DND-41 (cell line): ENCODE data around the gene PAK2.

ENCODE experiments used
- EZH2 ChIP-seq: IDR thresholded peaks from 3 replicates; pipeline ENCODE4 v1.6.1; 2012; ENCODE audit warnings: borderline replicate concordance, low read depth, mild to moderate bottlenecking, moderate library complexity, low read length, inconsistent platforms; ENCODE audit not compliant: severe bottlenecking
- TF ChIP-seq, protein P1 (sequence below): IDR thresholded peaks from 2 replicates; pipeline ENCODE4 v1.5.1; 2012; ENCODE audit warnings: borderline replicate concordance, low read length, moderate library complexity, mild to moderate bottlenecking; ENCODE audit not compliant: poor library complexity, severe bottlenecking; ENCODE audit errors: extremely low read depth

GRCh38 chr3:196700801-196701200 is 38.9 kb upstream of the PAK2 start:
- TF ChIP-seq, protein P1, sequence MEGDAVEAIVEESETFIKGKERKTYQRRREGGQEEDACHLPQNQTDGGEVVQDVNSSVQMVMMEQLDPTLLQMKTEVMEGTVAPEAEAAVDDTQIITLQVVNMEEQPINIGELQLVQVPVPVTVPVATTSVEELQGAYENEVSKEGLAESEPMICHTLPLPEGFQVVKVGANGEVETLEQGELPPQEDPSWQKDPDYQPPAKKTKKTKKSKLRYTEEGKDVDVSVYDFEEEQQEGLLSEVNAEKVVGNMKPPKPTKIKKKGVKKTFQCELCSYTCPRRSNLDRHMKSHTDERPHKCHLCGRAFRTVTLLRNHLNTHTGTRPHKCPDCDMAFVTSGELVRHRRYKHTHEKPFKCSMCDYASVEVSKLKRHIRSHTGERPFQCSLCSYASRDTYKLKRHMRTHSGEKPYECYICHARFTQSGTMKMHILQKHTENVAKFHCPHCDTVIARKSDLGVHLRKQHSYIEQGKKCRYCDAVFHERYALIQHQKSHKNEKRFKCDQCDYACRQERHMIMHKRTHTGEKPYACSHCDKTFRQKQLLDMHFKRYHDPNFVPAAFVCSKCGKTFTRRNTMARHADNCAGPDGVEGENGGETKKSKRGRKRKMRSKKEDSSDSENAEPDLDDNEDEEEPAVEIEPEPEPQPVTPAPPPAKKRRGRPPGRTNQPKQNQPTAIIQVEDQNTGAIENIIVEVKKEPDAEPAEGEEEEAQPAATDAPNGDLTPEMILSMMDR, result no peak
- TF ChIP-seq EZH2, result no peak
